HG03039 (cell line): ENCODE measurements around the gene ARF1.
A peak's percentile ranks its signal among the peaks of the same experiment; 100 is the strongest.

ENCODE experiments used
- ATAC-seq: cut with Tn5 transposase; IDR thresholded peaks from one replicate; pipeline ENCODE4 v1.9.1; 2021; ENCODE audit warnings: mild to moderate bottlenecking, moderate library complexity; ENCODE audit not compliant: unreplicated experiment

Gene ARF1

GRCh38 chr1:228082214-228082917 lies at the start of gene ARF1:
TSS of gene ARF1 (plus strand) at chr1:228082708. CDS start at chr1:228097115, 14,407 bp downstream.
- peak; percentile 68 for ATAC-seq

GRCh38 chr1:228033376-228033775 lies 49.1 kb upstream of the ARF1 start:
- no peak for ATAC-seq

GRCh38 chr1:228034954-228035837 lies 47.3 kb upstream of the ARF1 start:
- ATAC-seq = no peak

- no peak for ATAC-seq
Observed at GRCh38 chr1:228035844-228036243, 46.7 kb upstream of the ARF1 start.

GRCh38 chr1:228036701-228037231 lies 45.7 kb upstream of the ARF1 start:
- no peak for ATAC-seq

GRCh38 chr1:228037401-228038386 lies 44.8 kb upstream of the ARF1 start:
- ATAC-seq = no peak

- no peak for ATAC-seq
Observed at GRCh38 chr1:228038387-228039005, 44.0 kb upstream of the ARF1 start.

GRCh38 chr1:228039006-228039903 lies 43.3 kb upstream of the ARF1 start:
- ATAC-seq = no peak

GRCh38 chr1:228039986-228040385 lies 42.5 kb upstream of the ARF1 start:
- no peak for ATAC-seq

GRCh38 chr1:228041316-228041715 lies 41.2 kb upstream of the ARF1 start:
- ATAC-seq = no peak

GRCh38 chr1:228042508-228042907 lies 40.0 kb upstream of the ARF1 start:
- no peak for ATAC-seq

GRCh38 chr1:228043281-228043848 lies 39.1 kb upstream of the ARF1 start:
- no peak for ATAC-seq

GRCh38 chr1:228044961-228045360 lies 37.5 kb upstream of the ARF1 start:
- no peak for ATAC-seq

- ATAC-seq = no peak
Observed at GRCh38 chr1:228045405-228045804, 37.1 kb upstream of the ARF1 start.

GRCh38 chr1:228045871-228046270 lies 36.6 kb upstream of the ARF1 start:
- no peak for ATAC-seq

GRCh38 chr1:228046421-228047182 lies 35.9 kb upstream of the ARF1 start:
- no peak for ATAC-seq

GRCh38 chr1:228047183-228047466 lies 35.4 kb upstream of the ARF1 start:
- ATAC-seq = no peak

- ATAC-seq = no peak
Observed at GRCh38 chr1:228048120-228048519, 34.4 kb upstream of the ARF1 start.
